HG02798 (cell line): ENCODE data around the gene MYT1.
"Not testable (repeated sequence)": the region's sequence is repeated elsewhere in the genome, so short reads cannot be mapped to it uniquely, and the experiment has no call there.

Experiments used
- ATAC-seq: cut with Tn5 transposase; IDR thresholded peaks from one replicate; pipeline ENCODE4 v1.9.1; 2021; ENCODE audit warnings: mild to moderate bottlenecking; ENCODE audit not compliant: unreplicated experiment, poor library complexity

Gene MYT1

DNA sequence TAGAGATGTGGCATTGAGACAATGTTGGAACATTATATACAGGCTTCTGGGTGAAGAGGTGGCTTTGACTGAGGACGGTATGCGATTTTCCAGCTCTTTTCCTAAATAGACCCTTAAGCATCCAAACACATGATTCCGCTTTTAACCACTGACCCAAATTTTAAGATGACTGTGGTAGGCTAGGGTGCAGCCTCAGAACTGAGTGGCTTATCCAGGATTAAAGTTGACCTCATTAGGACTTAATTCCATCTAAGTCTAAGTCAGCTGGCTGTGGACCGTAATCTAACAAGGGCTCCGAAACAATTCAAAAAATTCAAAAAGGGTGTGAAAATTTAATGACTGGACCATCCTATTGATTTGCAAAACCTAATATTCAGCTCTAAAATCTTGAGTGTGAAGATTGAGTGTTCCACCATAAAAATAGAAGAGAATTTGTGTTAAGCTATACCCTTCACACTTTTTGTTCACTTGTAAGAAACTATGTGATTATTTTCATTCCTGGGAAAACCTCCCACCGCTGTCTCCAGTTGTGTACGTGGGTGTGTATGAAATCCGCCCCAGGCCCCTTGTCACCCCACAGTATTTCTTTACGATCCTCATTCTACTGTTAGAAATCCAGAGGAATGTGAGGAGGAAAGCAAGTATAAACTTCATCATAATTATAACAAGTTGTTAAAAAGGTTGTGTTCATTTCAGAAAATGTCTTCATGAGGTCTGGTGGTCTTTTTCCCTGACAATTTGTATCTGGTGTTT, 94.0 kb downstream of the MYT1 start:
- ATAC-seq: no peak

DNA sequence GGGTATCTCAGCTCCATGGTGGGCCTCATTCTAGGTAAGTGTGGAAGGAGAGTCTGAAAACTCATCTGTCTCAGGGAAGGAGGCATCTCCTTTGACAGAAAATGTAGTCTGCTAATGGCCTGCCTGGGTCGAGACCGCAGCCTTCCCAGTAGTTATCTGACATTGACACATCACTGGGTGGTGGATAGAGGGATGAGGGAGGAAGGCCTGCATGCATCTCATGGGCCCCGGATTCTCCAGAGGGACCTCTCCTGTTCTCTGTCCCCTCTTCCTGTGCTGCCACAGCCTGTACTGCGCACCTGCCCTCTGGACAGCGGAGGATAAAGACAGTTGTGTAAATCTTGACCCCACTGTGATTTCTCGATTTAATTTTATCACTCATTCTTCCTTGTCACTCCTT, 96.0 kb downstream of the MYT1 start:
- no peak for ATAC-seq

DNA sequence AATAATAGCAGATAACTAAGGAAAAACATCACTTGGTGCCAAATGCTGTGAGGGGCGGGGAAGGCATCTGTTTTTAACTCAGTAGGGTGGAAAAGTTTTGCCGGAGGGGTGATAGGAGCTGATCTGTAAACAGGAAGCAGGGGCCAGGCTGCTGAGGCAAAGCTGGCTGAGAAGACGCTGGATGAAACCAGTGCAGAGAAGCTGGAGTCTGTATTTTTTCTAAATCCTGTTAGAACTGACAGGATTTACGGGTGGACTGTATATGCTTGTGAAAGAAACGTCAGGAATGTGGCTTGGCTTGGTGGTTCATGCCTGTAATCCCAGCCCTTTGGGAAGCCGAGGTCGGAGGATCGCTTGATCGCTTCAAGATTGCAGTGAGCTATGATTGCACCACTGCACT, 96.9 kb downstream of the MYT1 start:
- no peak for ATAC-seq

DNA sequence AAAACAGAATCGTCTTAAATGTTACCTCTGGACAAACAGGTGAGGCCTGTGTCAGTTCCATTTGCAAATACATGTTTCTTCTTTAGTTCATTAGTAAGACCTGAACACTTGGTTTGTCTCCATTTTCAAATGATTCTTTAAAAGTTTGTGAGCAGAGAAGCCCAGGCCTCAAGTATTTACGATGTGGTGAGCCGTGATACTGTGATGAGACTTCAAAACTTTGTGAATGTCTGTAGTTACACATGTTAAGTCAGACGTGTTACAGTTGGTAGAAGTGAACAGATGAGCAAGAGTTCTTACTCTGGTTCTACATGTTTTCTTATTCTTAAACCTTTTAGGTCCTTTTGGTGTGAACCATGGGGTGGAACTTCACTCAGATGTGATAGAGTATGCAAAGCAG, 99.8 kb downstream of the MYT1 start:
- ATAC-seq: no peak

DNA sequence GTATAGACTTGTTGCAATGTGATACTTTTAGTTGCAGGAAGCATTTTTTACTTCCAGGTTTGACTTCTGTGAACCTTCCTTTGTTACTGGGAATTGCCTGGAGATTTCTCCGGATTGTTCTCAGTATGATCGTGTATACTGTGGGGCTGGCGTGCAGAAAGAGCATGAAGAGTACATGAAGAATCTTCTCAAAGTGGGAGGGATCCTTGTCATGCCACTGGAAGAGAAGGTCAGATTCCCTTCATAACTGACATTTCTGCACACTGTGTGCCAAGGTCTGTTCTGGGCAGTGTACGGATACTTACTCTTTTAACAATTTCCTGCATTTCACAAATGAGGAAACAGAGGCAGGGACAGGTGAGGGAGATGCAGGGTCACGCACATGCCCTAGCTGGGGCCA, 100.9 kb downstream of the MYT1 start:
- ATAC-seq: no peak

DNA sequence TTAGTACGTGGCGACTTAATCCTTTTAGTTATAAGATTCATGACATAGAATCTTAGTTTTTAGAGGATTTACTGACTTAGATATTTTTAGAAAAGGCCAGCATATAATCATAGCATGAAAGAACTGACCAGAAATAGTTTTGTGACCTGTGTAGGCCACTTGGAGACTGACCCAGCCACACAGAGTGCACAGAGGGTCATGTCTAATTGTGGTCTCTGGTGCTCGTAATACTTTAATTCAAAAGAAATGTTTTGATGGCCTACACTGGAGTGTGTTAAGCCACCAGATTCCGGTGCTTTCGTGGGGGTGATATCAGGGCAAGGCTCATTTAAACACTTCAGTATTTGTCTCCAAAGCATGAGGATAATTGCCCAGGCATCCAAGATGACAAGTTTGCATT, 102.7 kb downstream of the MYT1 start:
- no peak for ATAC-seq

DNA sequence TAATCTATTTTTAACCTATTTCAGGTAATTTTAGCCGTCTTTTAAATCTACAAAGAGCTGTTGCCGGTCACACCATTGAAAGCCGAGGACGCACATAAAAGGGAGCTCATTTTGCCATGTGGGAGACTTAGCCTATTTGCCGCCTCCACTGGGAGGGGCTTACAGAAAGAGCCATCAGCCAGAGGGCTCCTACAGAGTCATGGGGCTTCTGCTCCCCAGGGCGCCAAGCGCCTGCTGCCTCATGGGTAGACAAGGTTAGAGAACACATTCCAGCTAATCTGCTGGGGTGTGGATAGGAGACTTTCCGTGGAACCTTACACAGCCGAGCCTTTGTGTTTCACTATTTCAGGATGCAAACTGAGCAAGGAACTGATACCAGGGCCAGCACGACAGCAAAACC, 103.9 kb downstream of the MYT1 start:
- ATAC-seq: no peak

DNA sequence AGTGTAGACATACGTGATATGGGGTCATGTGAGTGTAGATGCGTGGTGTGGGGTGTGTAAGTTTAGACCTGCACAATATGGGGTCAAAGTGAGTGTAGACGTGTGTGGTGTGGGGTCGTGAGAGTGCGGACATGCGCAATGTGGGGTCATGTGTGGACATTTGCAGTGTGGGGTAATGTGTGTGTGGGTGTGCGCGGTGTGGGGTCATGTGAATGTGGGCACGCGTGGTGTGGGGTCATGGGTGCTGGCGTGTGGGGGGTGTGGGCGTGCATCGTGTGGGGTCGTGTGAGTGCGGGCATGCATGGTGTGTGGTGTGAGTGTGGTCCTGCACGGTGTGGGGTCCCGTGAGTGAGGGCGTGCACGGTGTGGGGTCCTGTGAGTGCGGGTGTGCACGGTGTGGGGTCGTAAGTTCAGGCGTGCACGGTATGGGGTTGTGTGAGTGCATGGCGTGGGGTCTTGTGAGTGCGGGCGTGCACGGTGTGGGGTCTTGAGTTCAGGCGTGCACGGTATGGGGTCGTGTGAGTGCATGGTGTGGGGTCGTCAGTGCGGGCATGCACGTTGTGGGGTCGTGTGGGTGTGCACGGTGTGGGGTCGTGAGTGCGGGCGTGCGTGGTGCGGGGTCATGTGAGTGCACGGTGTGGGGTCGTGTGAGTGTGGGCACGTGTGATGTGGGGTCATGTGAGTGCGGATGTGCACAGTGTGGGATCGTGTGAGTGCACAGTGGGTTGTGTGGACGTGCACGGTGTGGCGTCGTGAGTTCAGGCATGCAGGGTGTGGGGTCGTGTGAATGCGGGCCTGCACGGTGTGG, 105.6 kb downstream of the MYT1 start:
- ATAC-seq: no peak

DNA sequence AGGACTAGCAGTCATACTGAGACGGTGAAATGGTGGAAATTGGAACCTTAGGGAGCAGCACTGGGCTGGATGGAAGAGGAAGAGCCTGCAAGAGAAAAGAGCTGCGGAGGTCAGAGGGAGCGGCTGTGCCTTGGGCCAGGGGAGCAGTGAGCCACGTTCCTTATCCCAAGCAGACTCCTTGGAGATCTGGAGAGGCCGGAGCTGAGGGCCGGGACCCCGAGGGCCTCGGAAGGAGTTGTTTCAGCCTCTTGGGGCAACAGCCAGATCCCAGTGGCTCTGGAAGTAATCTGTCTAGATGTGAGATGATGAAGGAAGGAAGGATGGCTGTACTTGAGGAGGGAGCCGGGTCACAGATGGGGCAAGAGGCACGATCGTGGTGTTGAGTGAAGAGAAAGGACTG, 107.4 kb downstream of the MYT1 start:
- ATAC-seq: no peak

DNA sequence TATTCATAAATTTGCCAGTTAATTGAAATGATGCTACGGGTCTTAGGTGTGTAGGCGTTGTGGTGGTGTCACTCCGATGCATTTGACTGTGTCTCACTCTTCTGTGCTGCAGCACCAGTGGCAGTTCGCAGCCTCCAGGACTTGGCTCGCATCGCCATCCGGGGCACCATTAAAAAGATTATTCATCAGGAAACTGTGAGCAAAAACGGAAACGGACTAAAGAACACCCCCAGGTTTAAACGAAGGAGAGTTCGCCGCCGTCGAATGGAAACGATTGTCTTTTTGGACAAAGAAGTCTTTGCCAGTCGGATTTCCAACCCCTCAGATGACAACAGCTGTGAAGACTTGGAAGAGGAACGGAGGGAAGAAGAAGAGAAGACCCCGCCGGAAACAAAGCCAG, 108.9 kb downstream of the MYT1 start:
- ATAC-seq: no peak

DNA sequence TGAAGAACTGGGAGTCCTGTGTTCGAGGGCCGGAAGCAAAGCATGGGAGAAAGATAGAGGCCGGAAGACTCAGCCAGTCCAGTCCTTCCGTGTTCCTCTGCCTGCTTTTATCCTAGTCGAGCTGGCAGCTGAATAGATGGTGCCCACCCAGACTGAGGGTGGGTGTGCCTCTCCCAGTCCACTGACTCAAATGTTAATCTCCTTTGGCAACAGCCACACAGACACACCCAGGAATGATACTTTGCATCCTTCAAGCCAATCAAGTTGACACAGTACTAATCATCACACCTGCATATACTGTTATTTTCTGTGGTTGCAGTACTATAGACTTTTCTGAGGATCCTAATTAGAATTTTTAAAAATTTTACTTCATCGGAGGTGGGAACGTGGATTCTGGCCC, 112.6 kb downstream of the MYT1 start:
- no peak for ATAC-seq

DNA sequence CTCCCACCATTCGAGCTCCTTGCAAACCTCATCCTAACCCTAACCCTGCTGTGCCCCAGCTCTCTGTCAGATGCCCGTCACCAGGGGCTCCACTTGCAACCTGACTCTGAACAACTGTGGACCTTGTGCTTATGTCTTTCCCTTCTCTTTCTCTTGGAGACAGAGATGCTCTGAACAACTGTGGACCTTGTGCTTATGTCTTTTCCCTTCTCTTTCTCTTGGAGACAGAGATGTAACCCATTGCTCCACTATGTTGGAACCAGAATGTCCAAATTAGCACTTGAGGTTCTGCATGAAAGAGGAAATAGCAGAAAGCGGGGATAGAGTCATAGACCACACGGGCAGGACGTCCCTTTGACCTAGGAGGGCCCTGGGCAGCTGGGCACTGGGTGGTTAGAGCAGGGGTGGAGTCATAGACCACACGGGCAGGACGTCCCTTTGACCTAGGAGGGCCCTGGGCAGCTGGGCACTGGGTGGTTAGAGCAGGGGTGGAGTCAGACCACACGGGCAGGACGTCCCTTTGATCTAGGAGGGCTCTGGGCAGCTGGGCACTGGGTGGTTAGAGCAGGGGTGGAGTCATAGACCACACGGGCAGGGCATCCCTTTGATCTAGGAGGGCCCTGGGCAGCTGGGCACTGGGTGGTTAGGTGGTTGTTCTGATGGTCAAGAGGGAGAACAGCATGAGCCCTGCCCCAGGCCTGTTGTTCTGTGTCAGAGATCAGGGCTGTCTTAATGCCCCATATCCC, 113.5 kb downstream of the MYT1 start:
- no peak for ATAC-seq

DNA sequence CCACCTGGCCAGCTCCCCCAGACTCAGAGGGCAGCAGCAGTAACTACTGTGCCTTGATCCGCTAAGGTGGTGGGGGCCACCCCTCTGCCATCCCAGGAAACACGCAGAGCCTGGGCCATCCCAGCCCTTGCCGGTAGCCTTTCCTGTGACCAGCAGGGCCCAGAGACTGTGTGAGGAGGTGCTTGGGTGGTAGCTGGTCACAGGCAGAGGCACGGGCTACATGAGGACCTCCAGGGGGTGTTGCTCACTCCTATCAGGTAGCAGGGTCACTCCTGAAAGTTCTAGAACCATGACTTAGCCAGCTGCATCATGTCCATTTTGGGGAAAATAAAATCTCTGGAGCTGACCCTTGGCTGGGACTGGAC, 114.0 kb downstream of the MYT1 start:
- ATAC-seq: no peak

DNA sequence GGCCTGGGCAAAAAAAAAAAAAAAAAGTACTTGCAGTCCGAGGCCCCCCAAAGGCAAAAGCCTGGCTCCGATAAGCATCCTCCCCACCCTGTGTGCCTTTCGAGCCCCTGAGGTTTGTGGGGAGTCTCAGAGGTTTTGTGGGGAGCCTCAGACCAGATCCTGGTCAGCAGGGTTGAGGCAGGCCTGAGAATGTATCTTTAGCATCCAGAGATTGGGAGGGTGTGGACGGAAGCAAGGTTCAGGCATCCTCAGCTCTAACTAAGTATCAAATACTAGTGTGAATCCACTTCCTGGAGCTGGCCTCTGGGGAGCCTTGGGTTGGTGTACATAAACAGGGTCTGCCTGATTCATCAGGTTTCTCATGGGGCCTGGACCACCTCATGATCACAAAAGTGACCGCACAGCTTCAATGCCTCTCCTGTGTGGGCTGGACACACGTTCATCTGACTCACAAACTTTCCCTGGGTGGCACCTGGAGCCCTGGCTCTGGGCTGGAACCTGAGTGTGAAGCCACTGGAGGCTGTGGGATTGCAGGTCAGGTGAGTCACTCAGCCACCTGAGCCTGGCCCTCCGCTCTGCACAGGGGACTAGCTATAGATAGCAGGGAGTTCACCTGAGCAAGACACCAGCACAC, 115.7 kb downstream of the MYT1 start:
- ATAC-seq: no peak

DNA sequence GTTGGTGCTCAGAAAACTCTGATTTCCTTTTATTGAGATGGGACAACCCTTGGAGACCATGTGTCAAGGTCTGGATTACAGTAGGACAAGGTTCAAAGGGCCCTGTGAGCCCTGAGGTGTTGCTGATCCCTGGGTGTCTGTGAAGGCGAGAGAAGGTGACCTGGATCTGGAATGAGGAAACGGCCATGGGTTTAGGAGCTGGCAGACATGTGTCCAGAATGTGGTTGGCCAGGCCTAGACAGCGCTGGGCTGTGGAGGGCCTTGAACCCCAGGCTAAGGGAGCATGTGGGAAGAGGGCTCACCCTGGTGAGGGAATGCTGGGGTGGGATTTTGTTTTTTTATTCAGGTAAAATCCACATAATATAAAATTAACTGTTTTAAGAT, 116.2 kb downstream of the MYT1 start:
- no peak for ATAC-seq

DNA sequence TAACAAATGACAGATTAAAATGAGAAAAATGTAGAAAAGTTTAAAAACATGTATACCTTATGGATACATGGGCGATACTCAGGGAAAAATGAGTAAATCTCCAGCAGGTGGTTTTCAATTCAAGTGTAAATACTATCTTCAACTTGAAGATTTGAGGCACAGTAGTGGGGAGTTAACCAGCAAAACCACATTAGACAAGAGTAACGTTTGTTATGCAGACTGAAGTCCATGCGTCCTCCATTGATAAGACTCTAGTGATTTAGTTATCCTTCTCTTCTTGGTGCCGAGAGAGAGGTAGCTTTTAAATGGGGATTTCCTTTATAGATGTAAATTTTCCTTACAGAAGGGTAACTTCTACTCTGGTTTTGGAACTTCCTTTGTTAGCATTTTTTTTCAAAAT, 119.4 kb downstream of the MYT1 start:
- no peak for ATAC-seq

DNA sequence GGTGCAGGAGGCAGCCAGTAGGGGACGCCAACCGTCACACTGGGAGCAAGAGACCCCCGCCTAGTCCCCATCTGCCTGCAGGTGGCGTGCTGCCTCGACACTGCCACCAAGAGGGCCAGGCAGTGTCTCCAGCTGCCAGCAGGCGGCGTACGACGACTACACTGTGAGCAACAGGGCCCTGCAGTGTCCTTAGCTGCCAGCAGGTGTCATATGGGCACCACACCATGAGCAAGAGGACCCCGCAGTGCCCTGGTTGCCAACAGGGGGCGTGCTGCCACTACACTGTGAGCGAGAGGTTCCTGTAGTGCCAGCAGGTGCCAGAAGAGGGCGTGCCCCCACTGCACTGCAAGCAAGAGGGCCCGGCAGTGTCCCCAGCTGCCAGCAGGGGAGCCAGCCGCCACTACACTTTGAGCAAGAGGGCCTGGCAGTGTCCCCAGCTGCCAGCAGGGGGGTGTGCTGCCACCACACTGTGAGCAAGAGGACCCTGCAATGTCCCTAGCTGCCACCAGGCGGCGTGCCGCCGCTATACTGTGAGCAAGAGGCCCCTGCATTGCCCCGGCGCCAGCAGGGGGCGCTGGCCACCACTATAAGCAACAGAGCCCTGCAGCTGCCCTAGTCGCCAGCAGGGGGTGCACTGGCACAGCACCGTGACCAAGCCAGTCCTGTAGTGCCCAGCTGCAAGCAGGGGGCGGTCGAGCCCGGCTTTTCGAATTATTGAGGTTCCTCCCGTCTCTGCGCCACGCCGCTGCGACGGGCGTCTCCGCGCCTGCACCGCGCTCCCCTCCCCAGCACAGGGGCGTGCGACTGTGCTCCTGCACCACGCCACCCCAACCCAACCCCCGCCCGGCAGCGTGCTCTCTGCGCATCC, 121.6 kb downstream of the MYT1 start:
- ATAC-seq: peak; percentile 91

DNA sequence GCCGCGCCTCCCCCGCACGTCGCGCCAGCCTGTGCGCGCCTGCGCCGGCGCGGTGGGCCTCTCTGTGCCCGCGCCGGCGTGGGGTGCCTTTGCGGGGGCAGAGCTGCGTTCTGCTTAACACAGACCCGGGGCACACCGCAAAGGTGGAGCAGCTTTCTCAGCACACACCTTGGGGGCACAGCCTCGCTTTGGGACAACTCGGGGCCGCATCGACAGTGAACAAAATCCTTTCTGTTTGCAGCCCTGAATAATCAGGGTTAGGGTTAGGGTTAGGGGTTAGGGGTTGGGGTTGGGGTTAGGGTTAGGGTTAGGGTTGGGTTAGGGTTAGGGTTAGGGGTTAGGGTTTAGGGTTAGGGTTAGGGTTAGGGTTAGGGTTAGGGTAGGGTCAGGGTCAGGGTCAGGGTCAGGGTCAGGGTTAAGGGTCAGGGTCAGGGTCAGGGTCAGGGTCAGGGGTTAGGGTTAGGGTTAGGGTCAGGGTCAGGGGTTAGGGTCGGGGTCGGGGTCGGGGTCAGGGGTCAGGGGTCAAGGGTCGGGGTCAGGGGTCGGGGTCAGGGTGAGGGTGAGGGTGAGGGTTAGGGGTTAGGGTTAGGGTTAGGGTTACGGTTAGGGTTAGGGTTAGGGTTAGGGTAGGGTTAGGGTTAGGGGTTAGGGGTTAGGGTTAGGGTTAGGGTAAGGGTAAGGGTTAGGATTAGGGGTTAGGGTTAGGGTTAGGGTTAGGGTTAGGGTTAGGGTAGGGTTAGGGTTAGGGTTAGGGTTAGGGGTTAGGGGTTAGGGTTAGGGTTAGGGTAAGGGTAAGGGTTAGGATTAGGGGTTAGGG, 122.4 kb downstream of the MYT1 start:
- ATAC-seq: not testable (repeated sequence)

DNA sequence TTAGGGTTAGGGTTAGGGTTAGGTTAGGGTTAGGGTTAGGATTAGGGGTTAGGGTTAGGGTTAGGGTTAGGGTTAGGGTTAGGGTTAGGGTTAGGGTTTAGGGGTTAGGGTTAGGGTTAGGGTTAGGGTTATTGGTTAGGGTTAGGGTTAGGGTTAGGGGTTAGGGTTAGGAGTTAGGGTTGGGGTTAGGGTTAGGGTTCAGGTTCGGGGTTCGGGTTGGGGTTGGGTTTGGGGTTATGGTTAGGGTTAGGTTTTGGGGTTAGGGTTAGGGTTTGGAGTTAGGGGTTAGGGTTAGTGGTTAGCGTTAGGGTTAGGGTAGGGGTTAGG, 123.0 kb downstream of the MYT1 start:
- ATAC-seq: not testable (repeated sequence)
